WTC11 (cell line): ENCODE measurements around the gene KIAA1958. TPM values are rescaled to one million over a fixed set of nuclear protein-coding genes. Genes with fewer than 3 reads are reported as not detected.

Experiments used
- ATAC-seq: fragments of 200-7000 bp; cut with Tn5 transposase; 2 replicates; pipeline ENCODE4 v1.10.0; 2021; ENCODE audit warnings: mild to moderate bottlenecking, moderate library complexity
- CTCF ChIA-PET: fragments of 300-600 bp; sonication (Branson Sonifier 250); formaldehyde crosslinking; loops from one replicate; lab custom pipeline; 2021; ENCODE audit warnings: antibody characterized with exemption; lab: Charles Lee
- POLR2A ChIA-PET: fragments of 350-600 bp; sonication (Branson Sonifier 250); formaldehyde crosslinking; loops from one replicate; lab custom pipeline; 2021; ENCODE audit warnings: antibody characterized with exemption; lab: Charles Lee
- DNase-seq: peaks from one replicate; pipeline ENCODE4 v3.0.0; 2021; ENCODE audit warnings: low spot score
- H3K27ac Mint-ChIP-seq: 2 replicates; pipeline ENCODE4 v1.8.0; 2021; ENCODE audit warnings: mixed read lengths
- H3K27me3 Mint-ChIP-seq: 2 replicates; pipeline ENCODE4 v1.8.0; 2021; ENCODE audit warnings: low read depth, mild to moderate bottlenecking, moderate library complexity, mixed read lengths
- H3K36me3 Mint-ChIP-seq: 2 replicates; pipeline ENCODE4 v1.8.0; 2021; ENCODE audit warnings: mixed read lengths
- H3K4me1 Mint-ChIP-seq: 2 replicates; pipeline ENCODE4 v1.8.0; 2022; ENCODE audit warnings: mixed read lengths
- H3K4me3 Mint-ChIP-seq: 2 replicates; pipeline ENCODE4 v1.8.0; 2021; ENCODE audit warnings: mild to moderate bottlenecking, moderate library complexity, mixed read lengths
- H3K9me3 Mint-ChIP-seq: 2 replicates; pipeline ENCODE4 v1.8.0; 2021; ENCODE audit warnings: mixed read lengths
- ELF4 ChIP-seq: sonication (generic); formaldehyde crosslinking; IDR thresholded peaks from 2 replicates; pipeline ENCODE4 v1.8.1; 2022; ENCODE audit warnings: low read depth, mild to moderate bottlenecking, moderate library complexity, missing genetic modification reagents
- ETV6 ChIP-seq: sonication (generic); formaldehyde crosslinking; IDR thresholded peaks from 2 replicates; pipeline ENCODE4 v1.8.1; 2022; ENCODE audit warnings: mild to moderate bottlenecking, missing genetic modification reagents
- FOXP4 ChIP-seq: sonication (generic); formaldehyde crosslinking; IDR thresholded peaks from 2 replicates; pipeline ENCODE4 v1.8.0; 2022; ENCODE audit warnings: mild to moderate bottlenecking, missing genetic modification reagents
- GTF2I ChIP-seq: fragments of 250-450 bp; sonication (Bioruptor Pico); conservative IDR thresholded peaks from 2 replicates; pipeline ENCODE4 v1.4.0; 2021; ENCODE audit warnings: mild to moderate bottlenecking
- JAZF1 ChIP-seq: fragments of 250-450 bp; sonication (Bioruptor Pico); IDR thresholded peaks from 2 replicates; pipeline ENCODE4 v1.9.0; 2021; ENCODE audit warnings: moderate library complexity, mild to moderate bottlenecking, inconsistent platforms
- JUN ChIP-seq: sonication (generic); formaldehyde crosslinking; IDR thresholded peaks from 2 replicates; pipeline ENCODE4 v1.8.0; 2023; ENCODE audit warnings: mild to moderate bottlenecking, missing genetic modification reagents
- OVOL2 ChIP-seq: fragments of 250-450 bp; sonication (Bioruptor Pico); IDR thresholded peaks from 2 replicates; pipeline ENCODE4 v1.9.0; 2021; ENCODE audit warnings: mild to moderate bottlenecking, borderline replicate concordance
- PRRX2 ChIP-seq: fragments of 250-450 bp; sonication (Bioruptor Pico); IDR thresholded peaks from 2 replicates; pipeline ENCODE4 v1.8.0; 2021; ENCODE audit warnings: mild to moderate bottlenecking
- RORB ChIP-seq: fragments of 250-450 bp; sonication (Bioruptor Pico); IDR thresholded peaks from 2 replicates; pipeline ENCODE4 v1.9.0; 2021; ENCODE audit warnings: mild to moderate bottlenecking
- STAT6 ChIP-seq: sonication (generic); formaldehyde crosslinking; conservative IDR thresholded peaks from 2 replicates; pipeline ENCODE4 v1.8.1; 2023; ENCODE audit warnings: mild to moderate bottlenecking, low read depth, missing genetic modification reagents, moderate library complexity
- TEAD1 ChIP-seq: sonication (generic); formaldehyde crosslinking; IDR thresholded peaks from 2 replicates; pipeline ENCODE4 v1.8.0; 2022; ENCODE audit warnings: mild to moderate bottlenecking, missing genetic modification reagents
- ZMAT4 ChIP-seq: fragments of 250-450 bp; sonication (Bioruptor Pico); IDR thresholded peaks from 2 replicates; pipeline ENCODE4 v1.9.0; 2021; ENCODE audit warnings: mild to moderate bottlenecking
- ZNF121 ChIP-seq: sonication (generic); formaldehyde crosslinking; IDR thresholded peaks from 2 replicates; pipeline ENCODE4 v1.8.0; 2023; ENCODE audit warnings: missing genetic modification reagents
- ZNF138 ChIP-seq: sonication (generic); formaldehyde crosslinking; conservative IDR thresholded peaks from 2 replicates; pipeline ENCODE4 v1.8.1; 2022; ENCODE audit warnings: mild to moderate bottlenecking, moderate library complexity, missing genetic modification reagents
- ZNF232 ChIP-seq: sonication (generic); formaldehyde crosslinking; IDR thresholded peaks from 2 replicates; pipeline ENCODE4 v1.8.0; 2022; ENCODE audit warnings: mild to moderate bottlenecking, missing genetic modification reagents
- ZNF317 ChIP-seq: sonication (generic); formaldehyde crosslinking; IDR thresholded peaks from 2 replicates; pipeline ENCODE4 v1.8.1; 2023; ENCODE audit warnings: low read depth, mild to moderate bottlenecking, moderate library complexity, missing genetic modification reagents, borderline replicate concordance
- ZNF425 ChIP-seq: fragments of 250-450 bp; sonication (Bioruptor Pico); conservative IDR thresholded peaks from 2 replicates; pipeline ENCODE4 v1.9.0; 2021; ENCODE audit warnings: mild to moderate bottlenecking
- ZNF512 ChIP-seq: sonication (generic); formaldehyde crosslinking; IDR thresholded peaks from 2 replicates; pipeline ENCODE4 v1.8.1; 2022; ENCODE audit warnings: missing genetic modification reagents, borderline replicate concordance
- total RNA-seq: library from RNA; stranded (reverse); gene quantifications from 3 replicates; pipeline ENCODE4 v1.2.3, GENCODE V29; 2021

KIAA1958 gene
- total RNA-seq, 1 experiment from 2014 or later = 41.0 TPM

- no peak for TF ChIP-seq STAT6 (CRISPR knock-in tag)
- TF ChIP-seq OVOL2 (CRISPR knock-in tag) = no peak
- TF ChIP-seq ZNF232 = no peak
- TF ChIP-seq PRRX2 (CRISPR knock-in tag) = no peak
- TF ChIP-seq GTF2I (CRISPR knock-in tag) = no peak
- no peak for TF ChIP-seq ZNF317
- TF ChIP-seq ZMAT4 (CRISPR knock-in tag) = no peak
- TF ChIP-seq TEAD1 = no peak
These were observed 43.4 kb upstream of the KIAA1958 start (continued) for GRCh38 chr9:112443200-112443599.

- POLR2A ChIA-PET = no interaction called here
- no peaks in the 10 kb centered on the region for H3K4me1 Mint-ChIP-seq
- no peaks in the 10 kb centered on the region for H3K36me3 Mint-ChIP-seq
- no peak for DNase-seq
- no peak overlapping the region for H3K27ac Mint-ChIP-seq
- no peaks in the 10 kb centered on the region for H3K27me3 Mint-ChIP-seq
- no peaks in the 10 kb centered on the region for H3K9me3 Mint-ChIP-seq
- TF ChIP-seq ELF4 (CRISPR knock-in tag) = no peak
- no peak for TF ChIP-seq JAZF1 (CRISPR knock-in tag)
- no peak for TF ChIP-seq ZNF121
- no peak for TF ChIP-seq ETV6 (CRISPR knock-in tag)
- TF ChIP-seq JUN (CRISPR knock-in tag) = no peak
- no peak for TF ChIP-seq ZNF425 (CRISPR knock-in tag)
- TF ChIP-seq ZNF512 (CRISPR knock-in tag) = no peak
- TF ChIP-seq FOXP4 (CRISPR knock-in tag) = no peak
- TF ChIP-seq RORB = no peak
- TF ChIP-seq ZNF138 = no peak
- CTCF ChIA-PET = interaction anchor here (0.6 to 1.2 kb wide), 5 partner anchors 10 to 930 kb away, joined by 3 to 5 read pairs (median 3); partner anchors contain the start of gene KIAA1958
- H3K4me3 Mint-ChIP-seq = no peak overlapping the region
- ATAC-seq = no peak
These were observed 43.0 kb upstream of the KIAA1958 start for GRCh38 chr9:112443636-112444035.
